Breast epithelium (tissue), 3 donors: ENCODE measurements around the gene MYO1A.

Experiments used
- CTCF ChIP-seq, 3 donors: fragments of 450-650 bp; IDR thresholded peaks; one replicate each; pipeline ENCODE4 v1.5.1; 2016 to 2017; ENCODE audit warnings: antibody characterized with exemption in 3 of 3, mild to moderate bottlenecking in 3 of 3, moderate library complexity in 3 of 3
- POLR2A ChIP-seq: fragments of 450-650 bp; IDR thresholded peaks from one replicate; pipeline ENCODE4 v1.6.1; 2016; ENCODE audit warnings: antibody characterized with exemption, mild to moderate bottlenecking, moderate library complexity
- POLR2AphosphoS5 ChIP-seq, 3 donors: sonication (generic); formaldehyde crosslinking; IDR thresholded peaks; one replicate each; pipeline ENCODE4 v1.6.1; 2017; ENCODE audit warnings: antibody characterized with exemption in 3 of 3

GRCh38 chr12:57090924-57091637 lies 41.2 kb upstream of the MYO1A start:
- TF ChIP-seq CTCF (IDR thresholded peaks at IDR 0.05): no peak
- TF ChIP-seq POLR2AphosphoS5 (IDR thresholded peaks at IDR 0.05): no peak
- TF ChIP-seq POLR2A: no peak
